LNCAP (cell line): ENCODE data around the gene TFR2.

ENCODE experiments used
- CTCF ChIP-seq: fragments of 450-650 bp; IDR thresholded peaks from 2 replicates; pipeline ENCODE4 v1.5.1; 2017; ENCODE audit warnings: mild to moderate bottlenecking

The TFR2 gene

GRCh38 chr7:100680576-100681271 is 39.4 kb upstream of the TFR2 start:
- TF ChIP-seq CTCF: no peak

DNA sequence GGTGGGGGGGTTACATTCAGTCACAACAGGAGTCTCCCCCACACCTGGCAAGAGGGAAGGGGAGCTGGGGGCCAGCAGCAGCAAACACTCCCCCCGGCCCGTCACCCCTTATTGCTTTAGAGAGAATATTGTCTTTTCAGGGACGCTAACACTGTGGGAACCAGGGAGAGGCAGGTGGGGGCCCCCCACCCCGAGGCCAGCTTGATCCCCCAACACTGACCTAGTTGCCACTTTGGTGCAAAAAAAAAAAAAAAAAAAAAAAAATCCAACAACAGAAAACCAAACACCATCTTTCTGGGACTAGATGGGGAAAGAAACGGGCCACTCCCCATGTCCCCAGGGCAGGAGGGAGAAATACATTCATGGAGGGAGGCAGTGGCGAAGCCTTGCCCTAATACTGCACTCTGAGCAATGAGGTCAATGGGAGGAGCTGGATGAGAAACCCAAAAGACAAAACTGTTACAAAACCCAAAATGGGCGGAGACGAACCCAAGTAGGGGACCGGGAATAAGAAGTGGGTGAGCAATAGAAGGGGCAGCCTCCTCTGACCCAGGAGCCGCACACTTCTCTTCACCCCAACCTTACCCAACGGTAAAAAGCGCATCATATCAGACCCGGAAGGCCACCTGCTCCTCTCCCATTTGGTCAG is 38.7 kb upstream of the TFR2 start:
- TF ChIP-seq CTCF: no peak

DNA sequence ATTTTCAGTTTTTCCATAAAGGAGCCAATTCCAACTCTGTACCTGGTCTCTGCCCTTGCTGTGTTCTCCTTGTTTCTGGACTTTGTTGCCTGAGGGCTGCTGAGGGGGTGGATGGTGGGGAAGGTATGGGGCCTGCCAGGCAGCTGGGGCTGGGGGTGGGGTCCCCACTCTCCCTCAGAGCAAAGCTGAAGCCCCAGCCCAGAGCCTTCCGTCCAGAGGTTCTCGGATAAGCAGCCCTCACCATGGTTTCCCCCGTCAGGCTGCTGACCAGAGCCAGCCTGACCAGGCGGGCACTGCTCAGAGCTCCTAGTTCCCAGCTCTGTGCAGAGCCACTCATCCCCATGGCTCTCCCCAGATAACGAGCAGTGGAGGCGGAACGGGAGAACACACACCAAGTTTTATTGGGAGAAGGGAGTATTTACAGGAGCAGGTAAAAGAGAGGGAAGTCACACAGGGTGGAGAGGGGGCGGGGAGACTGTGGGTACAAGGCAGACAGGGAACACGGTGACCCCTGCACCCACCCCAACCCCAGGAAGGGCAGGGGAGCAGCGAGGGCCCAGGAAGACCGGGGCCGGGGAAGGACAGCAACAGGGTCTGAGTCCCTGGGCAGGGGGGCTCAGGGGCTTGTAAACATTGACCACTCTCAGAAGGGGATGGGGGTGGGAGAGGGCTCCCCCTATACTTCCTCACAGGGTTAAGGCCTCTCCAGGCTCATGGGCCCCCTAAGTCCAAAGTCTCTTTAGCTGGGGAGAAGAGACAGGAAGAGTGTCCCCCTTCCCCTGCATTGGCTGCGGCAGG is 38.0 kb upstream of the TFR2 start:
- TF ChIP-seq CTCF: no peak

GRCh38 chr7:100678291-100678984 is 37.1 kb upstream of the TFR2 start:
- TF ChIP-seq CTCF: no peak

DNA sequence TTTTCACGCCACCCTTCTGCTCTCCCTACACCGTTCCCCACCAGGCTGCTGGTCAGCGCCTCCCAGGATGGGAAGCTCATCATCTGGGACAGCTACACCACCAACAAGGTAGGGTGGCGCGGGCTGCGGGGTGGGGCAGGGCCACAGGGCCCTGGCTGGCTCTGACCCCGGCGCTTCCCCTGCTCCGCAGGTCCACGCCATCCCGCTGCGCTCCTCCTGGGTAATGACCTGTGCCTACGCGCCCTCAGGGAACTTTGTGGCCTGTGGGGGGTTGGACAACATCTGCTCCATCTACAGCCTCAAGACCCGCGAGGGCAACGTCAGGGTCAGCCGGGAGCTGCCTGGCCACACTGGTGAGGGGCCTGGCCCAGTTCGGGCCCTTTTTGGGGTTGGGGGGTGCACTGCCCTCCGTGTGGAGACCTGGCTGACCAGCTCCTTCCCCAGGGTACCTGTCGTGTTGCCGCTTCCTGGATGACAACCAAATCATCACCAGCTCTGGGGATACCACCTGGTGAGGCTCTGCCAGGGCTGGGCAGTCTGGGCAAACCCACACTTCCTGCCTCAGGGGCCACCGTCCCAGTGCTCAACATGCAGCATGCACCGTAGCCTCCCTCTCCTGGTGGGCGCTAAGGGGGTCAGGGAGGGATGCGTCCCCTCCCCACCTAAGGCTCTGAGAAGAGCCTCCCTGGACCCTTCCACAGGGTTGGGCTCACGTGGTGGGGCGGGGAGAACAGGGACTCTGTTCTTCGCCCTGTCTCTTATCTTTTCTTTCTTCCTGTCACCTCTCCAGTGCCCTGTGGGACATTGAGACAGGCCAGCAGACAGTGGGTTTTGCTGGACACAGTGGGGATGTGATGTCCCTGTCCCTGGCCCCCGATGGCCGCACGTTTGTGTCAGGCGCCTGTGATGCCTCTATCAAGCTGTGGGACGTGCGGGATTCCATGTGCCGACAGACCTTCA is 36.2 kb upstream of the TFR2 start:
- TF ChIP-seq CTCF: no peak

DNA sequence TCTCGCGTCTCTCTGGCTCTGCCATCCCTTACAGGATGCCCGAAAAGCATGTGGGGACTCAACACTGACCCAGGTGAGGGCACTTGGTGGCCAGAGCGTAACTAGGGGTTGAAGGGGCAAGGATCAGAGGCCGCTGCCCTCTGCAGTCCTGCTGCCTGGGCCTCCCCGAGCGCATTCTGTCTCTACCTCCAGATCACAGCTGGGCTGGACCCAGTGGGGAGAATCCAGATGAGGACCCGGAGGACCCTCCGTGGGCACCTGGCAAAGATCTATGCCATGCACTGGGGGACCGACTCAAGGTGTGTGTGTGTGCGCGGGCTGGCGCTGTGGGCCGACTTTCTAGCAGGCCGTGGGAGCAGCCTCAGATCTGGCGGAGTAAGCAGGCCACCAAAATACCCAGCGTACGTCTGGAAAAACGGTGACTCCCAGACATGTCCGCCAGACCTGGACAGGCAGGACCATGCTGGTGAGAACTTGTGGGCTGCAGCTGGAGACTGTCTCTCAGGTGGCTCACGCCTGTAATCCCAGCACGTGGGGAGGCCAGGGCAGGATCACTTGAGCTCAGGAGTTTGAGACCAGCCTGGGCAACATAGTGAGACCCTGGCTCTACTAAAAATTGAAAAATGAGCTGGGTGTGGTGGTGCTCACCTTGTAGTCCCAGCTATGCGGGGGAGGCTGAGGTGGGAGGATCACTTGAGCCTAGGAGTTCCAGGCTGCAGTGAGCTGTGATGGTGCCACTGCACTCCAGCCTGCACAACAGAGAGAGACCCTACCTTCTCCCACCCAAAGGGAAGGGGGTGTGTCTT is 35.4 kb upstream of the TFR2 start:
- no peak for TF ChIP-seq CTCF
